ENCODE results near the gene LTBP2. TPM values are rescaled to one million over a fixed set of nuclear protein-coding genes. Genes with fewer than 3 reads are reported as not detected.
A peak's percentile ranks its signal among the peaks of the same experiment; 100 is the strongest.

LTBP2 gene
- polyA plus RNA-seq, 1 experiment = 41.1 TPM

DNA sequence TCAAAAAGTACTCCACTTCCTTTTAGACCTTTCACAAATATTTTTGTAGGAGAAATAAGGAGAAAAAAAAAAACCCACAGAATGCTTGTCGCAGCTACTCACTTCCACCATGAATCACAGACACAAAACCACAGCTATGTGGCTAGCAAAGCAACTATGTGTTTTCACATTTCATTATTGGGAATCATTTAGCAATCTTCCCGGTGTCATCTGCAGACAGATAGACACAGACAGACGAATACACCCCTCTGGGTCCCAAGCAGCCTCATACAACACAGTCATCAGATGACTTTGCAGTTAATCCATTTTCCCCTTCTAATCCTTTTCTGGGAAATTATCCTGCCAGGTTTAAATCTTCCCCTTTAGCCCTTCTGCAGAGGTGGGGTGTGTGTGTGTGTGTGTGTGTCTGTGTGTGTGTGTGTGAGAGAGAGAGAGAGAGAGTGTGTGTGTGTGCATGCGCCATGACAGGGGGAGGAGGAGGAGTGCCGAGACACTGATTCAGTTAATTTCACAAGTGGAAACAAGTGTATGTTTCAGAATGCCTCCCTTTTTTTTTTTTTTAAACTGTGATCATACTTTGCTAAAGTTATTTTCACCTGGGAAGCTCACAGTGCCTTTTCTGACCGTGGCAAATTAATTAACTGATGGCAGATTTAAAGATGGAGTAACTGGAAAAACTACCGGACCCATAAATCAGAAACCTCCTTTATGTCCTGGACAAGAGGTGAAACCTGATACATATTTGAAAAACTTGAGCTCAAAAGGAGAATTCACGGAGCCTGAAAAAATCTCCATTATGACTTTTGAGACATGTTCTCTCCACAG lies 39.9 kb downstream of the LTBP2 start:
- TF ChIP-seq, protein P1, sequence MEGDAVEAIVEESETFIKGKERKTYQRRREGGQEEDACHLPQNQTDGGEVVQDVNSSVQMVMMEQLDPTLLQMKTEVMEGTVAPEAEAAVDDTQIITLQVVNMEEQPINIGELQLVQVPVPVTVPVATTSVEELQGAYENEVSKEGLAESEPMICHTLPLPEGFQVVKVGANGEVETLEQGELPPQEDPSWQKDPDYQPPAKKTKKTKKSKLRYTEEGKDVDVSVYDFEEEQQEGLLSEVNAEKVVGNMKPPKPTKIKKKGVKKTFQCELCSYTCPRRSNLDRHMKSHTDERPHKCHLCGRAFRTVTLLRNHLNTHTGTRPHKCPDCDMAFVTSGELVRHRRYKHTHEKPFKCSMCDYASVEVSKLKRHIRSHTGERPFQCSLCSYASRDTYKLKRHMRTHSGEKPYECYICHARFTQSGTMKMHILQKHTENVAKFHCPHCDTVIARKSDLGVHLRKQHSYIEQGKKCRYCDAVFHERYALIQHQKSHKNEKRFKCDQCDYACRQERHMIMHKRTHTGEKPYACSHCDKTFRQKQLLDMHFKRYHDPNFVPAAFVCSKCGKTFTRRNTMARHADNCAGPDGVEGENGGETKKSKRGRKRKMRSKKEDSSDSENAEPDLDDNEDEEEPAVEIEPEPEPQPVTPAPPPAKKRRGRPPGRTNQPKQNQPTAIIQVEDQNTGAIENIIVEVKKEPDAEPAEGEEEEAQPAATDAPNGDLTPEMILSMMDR (IDR thresholded peaks at IDR 0.05; ENCODE audit: insufficient read depth, low read depth, low read length) = no peak
- peak; percentile 99 for DNase-seq (ENCODE audit: low read depth)
- ChIA-PET CTCF (interaction anchor here (0.7 to 3.1 kb wide), 9 partner anchors 9 to 68 kb away, joined by 3 to 14 read pairs (median 5); no protein-coding TSS in a partner anchor), POLR2A (interaction anchor here (0.6 to 0.7 kb wide), 3 partner anchors 9 to 209 kb away, joined by 4 to 7 read pairs (median 6); no protein-coding TSS in a partner anchor)
- H3K27me3 ChIP-seq (ENCODE audit: control insufficient read depth, insufficient read depth, low read length) = no peaks in the 10 kb centered on the region
- peak overlapping the region; percentile 9 for H3K4me3 ChIP-seq (ENCODE audit: low read depth, low read length)
- H3K36me3 ChIP-seq (ENCODE audit: control insufficient read depth, insufficient read depth, low read length) = no peaks in the 10 kb centered on the region

DNA sequence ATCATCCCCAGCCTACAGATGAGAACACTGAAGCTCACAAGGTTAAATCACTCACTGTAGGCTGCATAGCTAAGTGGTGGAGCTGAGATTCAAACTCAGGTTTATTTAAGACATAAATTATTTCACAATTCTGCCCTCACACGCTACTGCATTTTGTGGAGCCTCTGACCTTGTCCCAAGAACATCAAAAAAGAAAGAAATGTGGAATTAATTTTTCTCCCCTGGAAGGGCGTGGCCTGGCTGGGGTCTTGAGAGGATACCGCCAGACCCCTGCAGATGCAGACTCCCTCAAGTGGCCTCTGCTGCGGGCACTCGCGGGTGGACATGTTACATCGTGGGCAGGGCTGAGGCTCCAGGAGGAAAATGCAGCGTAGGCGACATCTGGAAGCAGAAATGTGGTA lies 40.6 kb downstream of the LTBP2 start:
- H3K4me3 ChIP-seq (ENCODE audit: low read depth, low read length) = peak overlapping the region; percentile 11; the same call in 1 of the 2 replicates
- H3K27me3 ChIP-seq (ENCODE audit: control insufficient read depth, insufficient read depth, low read length) = no peaks in the 10 kb centered on the region
- no peaks in the 10 kb centered on the region for H3K36me3 ChIP-seq (ENCODE audit: control insufficient read depth, insufficient read depth, low read length)
- no peak for DNase-seq (ENCODE audit: low read depth)
- TF ChIP-seq, protein P1 (IDR thresholded peaks at IDR 0.05; ENCODE audit: insufficient read depth, low read depth, low read length) = no peak
- CTCF ChIA-PET = interaction anchor here (1.0 to 3.1 kb wide), 6 partner anchors 8 to 67 kb away, joined by 3 to 14 read pairs (median 5); no protein-coding TSS in a partner anchor
- POLR2A ChIA-PET = interaction anchor here (0.7 kb wide), 1 partner anchor 10 kb away, joined by 6 read pairs; no protein-coding TSS in a partner anchor

DNA sequence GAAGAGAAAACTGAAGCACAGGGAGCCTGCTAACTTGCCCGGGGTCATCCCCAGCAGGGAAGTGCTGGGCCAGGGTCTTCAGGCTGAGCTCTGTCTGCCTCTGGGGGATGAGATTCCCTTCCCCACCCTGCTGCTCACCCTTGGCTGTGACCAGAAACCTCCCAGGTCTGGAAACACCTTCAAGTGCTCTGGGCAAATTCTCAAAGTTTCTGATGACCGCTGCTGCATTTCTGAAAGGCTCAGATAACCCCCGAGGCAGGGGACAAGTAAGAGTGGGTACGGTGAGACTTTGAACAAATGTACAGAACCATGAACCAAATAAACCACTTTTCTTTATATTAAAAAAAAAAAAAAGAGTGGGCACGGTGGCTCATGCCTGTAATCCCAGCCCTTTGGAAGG lies 41.3 kb downstream of the LTBP2 start:
- CTCF ChIA-PET = interaction anchor here (0.7 to 3.1 kb wide), 7 partner anchors 9 to 69 kb away, joined by 3 to 14 read pairs (median 3); partner anchors contain the start of gene LTBP2
- no peak for DNase-seq (ENCODE audit: low read depth)
- no peaks in the 10 kb centered on the region for H3K27me3 ChIP-seq (ENCODE audit: control insufficient read depth, insufficient read depth, low read length)
- H3K4me3 ChIP-seq (ENCODE audit: low read depth, low read length) = no peak overlapping the region
- no peaks in the 10 kb centered on the region for H3K36me3 ChIP-seq (ENCODE audit: control insufficient read depth, insufficient read depth, low read length)
- TF ChIP-seq, protein P1 (IDR thresholded peaks at IDR 0.05; ENCODE audit: insufficient read depth, low read depth, low read length) = no peak
- POLR2A ChIA-PET = no interaction called here

DNA sequence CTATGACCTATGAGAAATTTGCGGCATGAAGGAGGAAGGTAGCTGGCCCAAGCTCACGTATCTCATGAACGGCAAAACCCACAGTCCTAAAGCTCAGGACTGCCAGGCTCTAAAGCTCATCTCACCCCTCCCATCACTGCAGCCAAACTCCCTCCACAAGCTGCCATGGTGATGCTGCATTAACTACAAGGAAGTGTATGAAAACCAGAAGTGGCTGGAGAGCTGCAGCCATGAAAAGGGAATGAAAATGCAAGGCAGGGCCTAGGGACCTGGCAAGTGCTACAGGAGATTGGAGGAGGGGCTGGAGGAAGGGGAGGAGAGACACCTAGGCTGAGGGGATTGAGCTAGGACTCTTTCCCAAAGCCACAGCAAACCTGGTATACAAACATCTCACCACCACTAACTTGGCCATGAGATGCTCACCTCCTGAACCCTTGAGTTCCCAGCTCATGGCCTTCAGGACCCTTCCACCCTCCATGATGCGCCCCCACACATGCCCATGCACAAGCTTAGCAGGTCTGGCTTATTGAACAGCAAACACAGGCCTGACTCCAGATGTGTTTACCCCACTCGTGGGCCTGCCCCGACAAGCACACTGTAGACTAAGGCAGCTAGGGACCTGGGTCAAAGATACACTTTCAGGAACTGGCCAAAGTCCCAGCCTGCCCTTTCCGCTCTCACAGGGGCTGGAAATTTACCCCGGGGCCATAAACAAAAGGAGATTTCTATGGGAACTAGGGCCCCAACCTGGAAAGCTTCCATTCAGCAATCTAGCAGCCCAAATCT lies 42.0 kb downstream of the LTBP2 start:
- H3K36me3 ChIP-seq (ENCODE audit: control insufficient read depth, insufficient read depth, low read length) = no peaks in the 10 kb centered on the region
- H3K27me3 ChIP-seq (ENCODE audit: control insufficient read depth, insufficient read depth, low read length) = no peaks in the 10 kb centered on the region
- H3K4me3 ChIP-seq (ENCODE audit: low read depth, low read length) = no peak overlapping the region
- CTCF ChIA-PET = interaction anchor here (0.7 to 1.2 kb wide), 5 partner anchors 10 to 68 kb away, joined by 3 to 5 read pairs (median 3); partner anchors contain the start of gene LTBP2
- POLR2A ChIA-PET = no interaction called here
- no peak for DNase-seq (ENCODE audit: low read depth)
- TF ChIP-seq, protein P1 (IDR thresholded peaks at IDR 0.05; ENCODE audit: insufficient read depth, low read depth, low read length) = no peak
